H1 (cell line): ENCODE measurements around the gene HLA-C.

Experiments used
- CTCF ChIP-seq, 3 experiments: IDR thresholded peaks; 1 replicate in 2 of 3; 2 replicates in 1 of 3; pipeline versions ENCODE4 v1.5.1 to v1.6.1; 2011; ENCODE audit warnings: low read length in 3 of 3, mild to moderate bottlenecking in 3 of 3, inconsistent platforms in 2 of 3, low read depth in 1 of 3, moderate library complexity in 1 of 3; ENCODE audit not compliant: insufficient read depth in 1 of 3; ENCODE audit errors: control extremely low read depth in 1 of 3
- EP300 ChIP-seq, 2 experiments: IDR thresholded peaks; 1 replicate in 1 of 2; 2 replicates in 1 of 2; pipeline ENCODE4 v1.6.1; 2011 to 2012; ENCODE audit warnings: low read depth in 2 of 2, low read length in 2 of 2, mild to moderate bottlenecking in 2 of 2, borderline replicate concordance in 1 of 2, inconsistent platforms in 1 of 2, moderate library complexity in 1 of 2
- POLR2A ChIP-seq, 2 experiments: IDR thresholded peaks; 1 replicate in 1 of 2; 2 replicates in 1 of 2; pipeline ENCODE4 v1.6.1; 2011; ENCODE audit warnings: low read depth in 2 of 2, low read length in 2 of 2, mild to moderate bottlenecking in 2 of 2; ENCODE audit errors: control extremely low read depth in 1 of 2
- RAD21 ChIP-seq, 2 experiments: IDR thresholded peaks in 1 of 2; conservative IDR thresholded peaks in 1 of 2; 2 replicates each; pipeline ENCODE4 v1.6.1; 2011; ENCODE audit warnings: low read depth in 2 of 2, low read length in 2 of 2, improper control_type of control experiment in 1 of 2, inconsistent platforms in 1 of 2, mild to moderate bottlenecking in 1 of 2, moderate library complexity in 1 of 2
- SUZ12 ChIP-seq: fragments of 200-600 bp; sonication (generic); IDR thresholded peaks from 2 replicates; pipeline ENCODE4 v1.6.1; 2012; ENCODE audit warnings: mild to moderate bottlenecking, inconsistent platforms, low read length, moderate library complexity, mixed read lengths

GRCh38 chr6:31268836-31269235 lies 3.1 kb downstream of the HLA-C start:
- TF ChIP-seq POLR2A (IDR thresholded peaks at IDR 0.05; ENCODE audit: control extremely low read depth in 1 of 2, low read depth in 2 of 2, low read length in 2 of 2) (no peak), SUZ12 (no peak), EP300 (IDR thresholded peaks at IDR 0.05; ENCODE audit: borderline replicate concordance in 1 of 2, low read depth in 2 of 2, low read length in 2 of 2) (no peak), CTCF (IDR thresholded peaks at IDR 0.05; ENCODE audit: control extremely low read depth in 1 of 3, insufficient read depth in 1 of 3, low read depth in 1 of 3, low read length in 3 of 3) (no peak), RAD21 (IDR thresholded peaks at IDR 0.05 in 1 of 2, conservative IDR thresholded peaks at IDR 0.05 in 1 of 2; ENCODE audit: low read depth in 2 of 2, low read length in 2 of 2) (no peak)
